ENCODE results near the gene APBB1IP.
"Not testable (repeated sequence)": the region's sequence is repeated elsewhere in the genome, so short reads cannot be mapped to it uniquely, and the experiment has no call there.

APBB1IP gene

DNA sequence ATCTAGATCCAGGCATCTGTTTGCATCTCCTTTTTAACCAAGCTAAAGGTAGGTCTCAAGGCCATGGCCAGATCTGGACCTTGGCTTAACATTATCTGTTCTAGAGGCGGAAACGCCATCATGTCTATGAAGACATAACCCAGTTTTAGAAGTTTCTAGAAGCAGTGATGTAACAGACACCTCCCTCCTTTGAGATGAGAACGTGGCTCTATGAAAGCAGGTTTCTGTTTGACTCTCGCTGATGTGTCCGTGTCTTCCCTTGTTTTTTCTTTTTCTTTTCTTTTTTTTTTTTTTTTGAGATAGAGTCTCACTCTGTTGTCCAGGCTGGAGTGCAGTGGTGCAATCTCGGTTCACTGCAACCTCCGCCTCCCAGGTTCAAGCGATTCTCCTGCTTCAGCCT lies 36.7 kb downstream of the APBB1IP start:
- in situ Hi-C loops (cut with MboI; ENCODE audit: low sequenced_read_pairs) = not testable (repeated sequence)

DNA sequence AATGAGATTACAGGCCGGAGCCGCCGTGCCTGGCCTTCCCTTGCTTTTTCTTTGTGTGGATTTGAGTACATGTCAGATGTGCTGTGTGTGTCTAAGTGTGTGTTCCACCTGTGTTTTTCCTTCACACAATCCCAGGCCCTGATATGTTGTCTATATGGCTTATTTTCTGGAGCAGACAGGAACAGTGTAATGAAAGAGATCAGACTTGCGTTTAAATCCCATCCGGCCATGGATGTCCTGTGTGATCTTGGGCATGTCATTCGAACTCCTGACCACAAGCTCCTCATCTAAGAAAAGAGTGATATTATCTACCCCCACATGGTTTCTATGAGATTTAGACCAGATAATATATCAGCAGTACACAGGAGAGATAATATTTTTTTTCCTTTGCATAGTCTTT lies 37.2 kb downstream of the APBB1IP start:
- in situ Hi-C loops (cut with MboI; ENCODE audit: low sequenced_read_pairs) = no loop called here

DNA sequence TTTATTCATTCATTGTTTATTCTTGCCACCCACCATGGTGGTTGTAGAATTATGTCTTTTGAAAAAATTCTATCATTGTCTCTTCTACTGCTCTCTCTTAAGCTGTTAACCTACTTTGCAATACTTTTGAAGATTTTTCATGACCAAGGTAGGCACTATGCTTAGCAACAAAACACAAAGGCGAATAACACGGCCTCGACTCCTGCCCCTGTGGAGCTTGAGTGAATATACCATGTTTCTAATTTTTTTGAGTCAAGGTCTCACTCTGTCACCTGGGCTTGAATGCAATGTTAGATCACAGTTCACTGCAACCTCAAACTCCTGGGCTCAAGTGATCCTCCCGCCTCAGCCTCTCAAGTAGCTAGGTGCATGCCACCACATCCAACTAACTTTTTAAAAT lies 39.4 kb downstream of the APBB1IP start:
- in situ Hi-C loops (cut with MboI; ENCODE audit: low sequenced_read_pairs) = no loop called here

DNA sequence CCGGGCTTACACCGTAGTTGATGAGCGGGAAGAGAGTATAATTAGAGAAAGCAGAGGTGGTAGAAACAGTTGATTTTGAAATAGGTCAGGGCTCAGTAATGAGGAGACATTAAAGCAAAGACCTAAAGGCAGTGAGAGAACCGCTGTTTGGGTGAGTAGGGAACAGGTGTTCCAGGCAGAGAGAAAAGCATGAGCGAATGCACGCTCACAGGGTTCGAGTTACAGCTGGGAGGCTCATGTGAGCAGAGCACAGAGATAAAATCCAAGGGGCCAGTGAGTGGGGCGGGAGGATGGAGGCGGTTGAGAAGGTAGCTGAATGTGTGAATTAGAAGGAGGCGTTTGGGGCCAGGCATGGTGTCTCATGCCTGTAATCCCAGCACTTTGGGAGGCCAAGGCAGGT lies 39.9 kb downstream of the APBB1IP start:
- in situ Hi-C loops (cut with MboI; ENCODE audit: low sequenced_read_pairs) = no loop called here

DNA sequence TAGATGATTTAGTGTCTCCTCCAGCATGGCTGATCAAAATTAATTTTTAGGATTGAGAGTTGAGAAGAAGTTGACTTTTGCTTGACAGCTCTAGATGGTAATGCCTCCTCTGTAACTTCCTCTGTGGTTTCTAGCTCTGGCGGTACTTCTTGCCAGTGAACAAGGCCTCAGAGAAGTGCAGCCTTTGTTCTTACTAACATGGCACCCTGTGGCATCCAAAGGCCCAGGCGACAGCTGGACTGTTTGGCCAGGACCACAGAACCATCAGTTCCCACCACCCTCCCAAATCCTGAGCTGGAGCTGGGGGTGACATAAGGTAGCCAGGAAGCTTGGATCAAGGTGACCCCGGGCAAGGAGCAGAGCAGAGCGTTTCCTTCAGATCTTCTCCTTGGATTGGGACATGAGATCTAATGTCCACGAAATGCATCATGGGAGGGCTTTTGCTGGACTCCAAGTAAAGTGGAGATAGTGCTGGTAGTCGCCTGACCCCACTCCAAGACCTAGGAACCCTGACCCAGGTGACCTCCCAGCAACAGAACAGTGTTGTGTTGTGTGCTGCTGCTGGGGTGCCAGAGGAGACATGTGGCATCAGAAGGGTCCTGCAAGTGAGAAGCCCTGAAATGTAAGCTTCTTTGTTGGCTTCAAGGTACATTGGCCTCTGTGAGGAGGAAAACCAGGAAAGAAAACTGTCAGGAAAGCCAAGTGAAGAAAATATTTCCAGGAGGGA lies 41.8 kb downstream of the APBB1IP start:
- in situ Hi-C loops (cut with MboI; ENCODE audit: low sequenced_read_pairs) = no loop called here

DNA sequence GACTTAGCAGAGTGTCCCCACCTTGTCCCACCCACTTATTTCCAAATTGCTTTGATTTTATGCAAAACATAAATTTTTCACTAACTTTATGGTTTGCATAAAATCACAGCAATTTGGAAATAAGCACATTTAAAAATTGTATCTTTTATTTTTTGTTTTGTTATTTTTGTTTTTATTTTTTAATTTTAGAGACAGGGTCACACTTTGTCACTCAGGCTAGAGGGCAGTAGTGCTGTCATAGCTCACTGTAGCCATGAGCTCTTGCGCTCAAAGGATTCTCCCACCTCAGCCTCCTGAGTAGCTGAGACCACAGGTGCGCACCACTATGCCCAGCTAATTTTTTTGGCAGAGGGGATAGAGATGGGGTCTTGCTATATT lies 43.2 kb downstream of the APBB1IP start:
- in situ Hi-C loops (cut with MboI; ENCODE audit: low sequenced_read_pairs) = no loop called here

DNA sequence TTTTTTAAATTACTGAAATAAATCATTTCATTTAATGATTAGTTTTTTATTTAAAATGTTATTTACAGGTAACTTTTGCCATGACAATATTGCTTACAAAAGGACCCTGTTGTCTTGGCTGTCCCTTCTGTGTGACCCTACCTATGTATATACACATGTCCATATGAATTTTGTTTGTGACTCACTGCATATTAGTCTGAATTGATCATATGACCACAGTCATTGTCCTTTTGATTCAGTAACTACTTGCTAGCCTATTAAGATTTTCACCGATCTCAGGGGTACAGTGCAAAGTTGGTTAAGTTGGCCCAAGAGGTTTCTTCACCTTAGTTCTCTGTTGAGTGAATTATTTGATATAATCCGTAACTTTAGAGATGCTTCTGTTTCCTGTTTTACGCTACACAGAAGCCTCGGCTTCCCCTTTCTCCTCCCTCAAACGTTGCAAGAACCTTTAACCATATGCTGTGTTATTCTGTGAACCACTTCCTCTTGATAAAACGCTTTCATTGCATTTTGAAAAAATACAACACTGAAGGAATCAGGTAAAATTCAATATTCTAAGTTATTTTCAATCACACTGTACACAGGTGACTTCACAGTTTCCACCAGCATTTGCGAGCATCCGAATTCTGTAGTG lies 43.9 kb downstream of the APBB1IP start:
- in situ Hi-C loops (cut with MboI; ENCODE audit: low sequenced_read_pairs) = no loop called here

DNA sequence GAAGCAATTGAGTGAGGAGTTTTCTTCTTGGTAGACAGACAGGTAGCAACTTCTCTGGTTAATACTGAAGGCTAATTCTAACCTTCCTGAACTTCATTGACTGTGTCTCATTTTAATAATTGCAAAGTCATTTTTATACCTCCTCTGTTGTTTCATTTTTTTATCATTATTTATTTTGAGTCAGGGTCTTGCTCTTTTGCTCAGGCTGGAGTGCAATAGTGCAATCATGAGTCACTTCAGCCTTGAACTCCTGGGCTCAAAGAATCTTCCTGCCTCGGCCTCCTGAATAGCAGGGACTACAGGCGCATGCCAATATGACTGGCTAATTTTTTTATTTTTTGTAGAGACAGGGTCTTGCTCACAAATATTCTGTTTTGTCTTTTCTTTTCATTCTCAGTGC lies 45.4 kb downstream of the APBB1IP start:
- in situ Hi-C loops (cut with MboI; ENCODE audit: low sequenced_read_pairs) = no loop called here

DNA sequence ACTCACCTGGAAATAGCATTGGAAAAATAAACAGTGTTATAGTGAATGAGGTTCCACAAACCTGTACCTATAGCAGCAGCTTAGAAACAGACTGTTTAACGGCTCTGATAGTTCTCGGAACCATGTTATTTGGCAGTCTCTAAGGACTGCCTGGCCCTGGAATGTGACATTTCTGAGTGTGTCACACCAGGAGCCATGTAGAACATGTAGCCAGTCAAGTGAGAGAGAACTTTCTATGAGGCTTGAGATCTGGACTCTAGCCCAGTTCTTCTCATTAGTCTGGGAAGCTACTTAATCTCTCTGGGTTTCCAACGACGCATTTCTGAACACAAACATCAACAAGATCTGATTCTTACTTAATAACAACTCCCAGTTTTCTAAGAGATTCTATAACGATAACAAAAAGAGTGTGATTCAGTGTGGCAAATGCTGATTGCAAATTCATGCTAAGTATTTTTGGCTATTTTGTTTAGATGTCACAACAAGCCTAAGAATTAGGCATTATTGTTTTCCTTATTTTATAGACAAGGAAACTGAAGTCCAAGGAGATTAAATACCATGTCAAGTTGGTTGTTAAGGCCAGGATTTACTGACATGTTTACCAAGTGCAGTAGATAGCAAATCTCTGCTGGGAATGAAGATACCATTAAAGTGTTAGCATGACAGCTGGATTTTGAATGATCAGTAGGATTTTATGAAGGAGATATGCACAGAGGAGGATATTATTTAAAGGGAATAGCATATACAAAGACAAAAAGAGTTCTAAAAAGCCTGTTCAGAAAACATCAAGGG lies 47.2 kb downstream of the APBB1IP start:
- in situ Hi-C loops (cut with MboI; ENCODE audit: low sequenced_read_pairs) = no loop called here

DNA sequence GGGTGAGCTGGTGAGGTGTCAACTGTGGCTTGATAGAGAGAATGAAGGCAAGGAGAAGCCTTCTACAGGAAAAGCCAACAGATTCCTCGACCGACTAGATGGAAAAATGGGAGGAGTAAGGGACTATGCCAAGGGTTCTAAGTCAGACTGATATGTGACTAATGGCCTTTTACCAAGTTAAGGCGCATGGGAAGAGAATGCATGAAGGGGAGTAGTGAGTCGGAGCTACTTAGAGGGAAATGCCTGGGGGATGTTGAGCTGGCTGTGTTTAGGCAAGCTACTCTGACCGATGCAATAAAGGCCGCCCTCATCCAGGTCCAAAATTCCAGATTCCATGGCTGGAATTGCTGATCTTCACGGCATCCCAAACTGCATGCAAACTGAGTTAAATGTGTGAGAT lies 48.2 kb downstream of the APBB1IP start:
- in situ Hi-C loops (cut with MboI; ENCODE audit: low sequenced_read_pairs) = no loop called here

DNA sequence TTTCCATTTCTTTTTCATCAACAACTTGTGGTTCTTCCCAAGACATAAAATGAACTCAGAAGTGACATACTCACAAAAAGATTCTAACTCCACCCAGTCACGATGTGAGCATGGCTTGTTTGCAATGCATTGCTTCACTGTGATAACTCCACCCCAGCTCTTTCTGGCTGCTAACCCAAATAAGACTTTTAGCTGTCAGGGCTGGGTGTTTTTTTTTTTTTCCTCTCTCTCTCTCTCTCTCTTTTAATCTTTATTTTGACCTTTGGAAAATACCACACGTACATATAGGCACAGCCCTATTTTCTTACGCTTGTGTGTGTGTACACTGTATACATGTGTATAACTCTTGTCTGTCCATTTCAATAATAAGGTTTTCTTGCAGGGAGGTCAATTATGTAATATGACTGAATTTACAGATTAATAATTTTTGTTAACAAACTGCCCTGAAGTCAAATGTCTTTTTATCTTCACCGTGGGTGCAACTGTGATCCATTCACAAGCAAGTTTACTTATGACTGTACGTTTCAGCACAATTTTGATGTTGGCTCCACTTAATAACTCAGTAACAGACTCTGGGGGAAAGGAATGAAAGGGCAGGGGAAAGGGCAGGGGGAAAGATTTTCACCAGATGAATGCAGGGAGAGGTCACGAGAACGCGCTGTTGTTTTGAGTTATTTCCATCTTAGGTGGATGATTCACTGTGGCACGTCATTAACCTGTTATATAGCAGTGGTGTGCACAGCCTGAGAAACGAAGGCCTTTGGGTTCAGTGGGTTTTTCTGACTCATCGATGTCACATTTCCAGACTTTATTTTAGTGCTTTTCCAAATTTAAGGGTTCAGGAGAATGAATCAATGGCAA lies 49.1 kb downstream of the APBB1IP start:
- in situ Hi-C loops (cut with MboI; ENCODE audit: low sequenced_read_pairs) = no loop called here

DNA sequence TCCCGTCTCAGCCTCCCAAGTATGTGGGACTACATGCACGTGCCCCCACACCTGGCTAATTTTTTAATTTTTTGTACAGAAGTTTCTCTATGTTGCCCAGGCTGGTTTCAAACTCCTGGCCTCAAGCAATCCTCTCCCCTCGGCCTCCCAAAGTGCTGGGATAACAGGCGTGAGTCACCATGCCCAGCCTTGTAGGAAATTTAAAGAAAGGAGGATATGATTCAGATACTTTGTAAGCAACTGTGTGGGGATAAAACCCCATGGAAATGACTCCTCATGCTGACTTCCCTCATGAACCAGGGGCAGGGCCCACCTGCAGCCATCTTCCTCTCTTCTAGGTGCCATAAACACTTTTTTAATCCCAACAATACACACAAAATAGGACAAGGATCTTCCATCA lies 50.2 kb downstream of the APBB1IP start:
- in situ Hi-C loops (cut with MboI; ENCODE audit: low sequenced_read_pairs) = no loop called here

DNA sequence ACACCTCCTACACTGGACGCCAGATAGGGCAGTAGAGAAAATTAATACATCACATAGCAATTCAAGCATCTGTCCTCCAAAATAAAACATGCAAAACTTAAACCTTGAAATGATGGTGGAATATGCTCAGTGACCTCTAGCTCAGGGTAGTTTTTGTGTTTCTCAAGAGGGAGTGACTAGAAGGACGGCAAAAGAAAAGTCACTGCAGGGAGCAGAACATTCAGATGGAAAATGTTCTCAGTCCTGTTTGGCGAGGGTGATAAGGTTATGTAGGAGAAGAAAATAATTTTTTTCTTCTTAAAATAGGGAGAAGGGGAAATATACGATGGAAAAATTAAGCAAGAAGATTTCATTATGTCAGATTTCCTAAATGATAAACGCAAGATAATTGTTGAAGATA lies 50.9 kb downstream of the APBB1IP start:
- in situ Hi-C loops (cut with MboI; ENCODE audit: low sequenced_read_pairs) = no loop called here

DNA sequence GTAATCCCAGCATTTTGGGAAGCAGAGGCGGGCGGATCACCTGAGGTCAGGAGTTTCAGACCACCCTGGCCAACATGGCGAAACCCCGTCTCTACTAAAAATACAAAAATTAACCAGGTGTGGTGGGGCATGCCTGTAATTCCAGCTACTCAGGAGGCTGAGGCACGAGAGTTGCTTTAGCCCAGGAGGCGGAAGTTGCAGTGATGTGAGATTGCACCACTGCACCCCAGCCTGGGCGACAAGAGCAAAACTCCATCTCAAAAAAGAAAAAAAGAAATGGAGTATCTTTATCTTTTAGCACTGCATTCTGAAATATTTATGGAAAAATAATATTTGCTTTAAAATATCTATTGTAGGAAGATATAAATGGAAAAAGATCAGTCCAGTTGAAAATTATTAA lies 52.2 kb downstream of the APBB1IP start:
- in situ Hi-C loops (cut with MboI; ENCODE audit: low sequenced_read_pairs) = not testable (repeated sequence)

DNA sequence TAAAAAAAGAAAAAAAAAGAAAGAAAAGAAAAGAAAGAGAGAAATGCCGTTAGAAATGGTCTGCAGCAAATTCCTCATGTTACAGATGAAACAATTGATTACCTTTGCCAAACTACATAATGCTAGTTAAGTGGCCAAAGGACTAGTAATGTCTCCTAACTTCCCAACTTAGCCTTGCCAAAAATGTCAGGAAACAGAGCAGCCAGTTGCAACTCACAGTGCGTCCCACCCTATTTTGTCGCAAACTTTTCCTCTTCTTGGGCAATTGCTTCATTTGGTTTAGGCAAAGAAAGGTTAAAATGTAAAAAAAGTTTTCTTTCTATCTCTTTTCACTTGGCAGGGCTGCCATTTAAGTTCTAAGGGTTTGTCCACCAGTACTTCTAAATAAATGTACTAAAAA lies 53.1 kb downstream of the APBB1IP start:
- in situ Hi-C loops (cut with MboI; ENCODE audit: low sequenced_read_pairs) = no loop called here

DNA sequence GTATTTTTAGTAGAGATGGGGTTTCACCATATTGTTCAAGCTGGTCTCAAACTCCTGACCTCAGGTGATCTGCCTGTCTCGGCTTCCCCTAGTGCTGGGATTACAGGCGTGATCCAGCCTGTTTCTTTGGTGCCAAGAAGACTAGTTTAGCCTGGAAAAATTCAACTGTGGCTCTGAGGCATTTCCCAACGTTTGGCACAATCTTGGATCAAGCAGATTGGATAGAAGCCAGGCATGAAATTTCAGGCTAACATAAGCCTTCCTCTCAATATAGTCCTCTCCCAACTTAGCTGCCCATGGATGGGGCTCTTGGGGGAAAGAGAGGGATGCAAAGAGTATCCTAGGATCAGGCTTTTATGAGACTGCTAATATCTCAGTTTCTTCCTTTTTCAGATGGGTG lies 53.8 kb downstream of the APBB1IP start:
- in situ Hi-C loops (cut with MboI; ENCODE audit: low sequenced_read_pairs) = no loop called here

DNA sequence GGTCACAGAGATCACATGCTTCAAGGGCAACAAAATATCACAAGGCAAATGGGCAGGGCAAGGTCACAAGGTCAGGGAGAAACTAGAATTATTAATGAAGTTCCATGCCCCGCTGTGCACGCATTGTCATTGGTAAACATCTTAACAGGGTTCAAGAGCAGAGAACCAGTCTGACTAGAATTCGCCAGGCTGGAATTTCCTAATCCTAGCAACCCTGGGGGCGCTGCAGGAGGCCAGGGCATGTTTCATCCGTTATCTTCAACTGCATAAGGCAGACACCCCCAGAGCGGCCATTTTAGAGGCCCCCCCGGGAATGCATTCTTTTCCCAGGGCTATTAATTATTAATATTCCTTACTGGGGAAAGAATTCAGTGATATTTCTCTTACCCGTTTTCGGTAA lies 54.6 kb downstream of the APBB1IP start:
- in situ Hi-C loops (cut with MboI; ENCODE audit: low sequenced_read_pairs) = not testable (repeated sequence)

DNA sequence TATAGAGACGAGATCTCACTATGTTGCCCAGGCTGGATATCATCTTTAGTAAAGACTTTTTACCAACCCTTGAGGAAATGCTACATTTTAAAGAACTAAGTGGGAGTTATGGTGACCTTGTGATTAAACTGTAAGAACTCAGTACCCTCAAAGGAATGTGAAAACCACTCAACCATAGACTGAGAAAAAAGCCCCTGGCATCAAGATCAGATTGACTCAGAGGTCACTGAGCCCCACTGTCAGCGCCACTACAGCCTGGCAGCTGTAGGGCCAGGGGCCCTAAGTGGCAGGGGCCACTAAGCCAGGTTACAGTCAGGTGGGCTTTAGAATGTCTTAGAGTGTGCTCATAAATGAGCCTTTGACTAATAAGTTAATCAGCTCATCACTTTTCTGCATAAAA lies 55.9 kb downstream of the APBB1IP start:
- in situ Hi-C loops (cut with MboI; ENCODE audit: low sequenced_read_pairs) = no loop called here

DNA sequence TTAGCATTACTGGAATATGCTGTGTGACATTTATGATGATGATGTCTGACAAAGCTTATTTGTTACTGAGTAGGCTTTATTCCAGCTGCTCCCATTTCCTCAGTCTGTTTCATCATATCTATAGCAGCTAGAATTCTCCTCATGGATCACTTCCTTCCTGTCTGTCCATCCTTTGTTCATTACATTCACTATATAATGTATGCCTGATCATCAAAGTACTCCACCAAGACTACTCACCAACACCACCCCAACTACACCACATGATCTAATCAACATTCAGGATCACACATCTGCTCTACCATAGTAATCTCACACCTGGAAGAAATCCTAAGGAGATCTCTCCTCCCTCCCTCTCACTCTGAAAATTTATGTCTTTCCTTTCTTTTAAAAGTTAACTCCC lies 61.3 kb downstream of the APBB1IP start:
- in situ Hi-C loops (cut with MboI; ENCODE audit: low sequenced_read_pairs) = no loop called here

DNA sequence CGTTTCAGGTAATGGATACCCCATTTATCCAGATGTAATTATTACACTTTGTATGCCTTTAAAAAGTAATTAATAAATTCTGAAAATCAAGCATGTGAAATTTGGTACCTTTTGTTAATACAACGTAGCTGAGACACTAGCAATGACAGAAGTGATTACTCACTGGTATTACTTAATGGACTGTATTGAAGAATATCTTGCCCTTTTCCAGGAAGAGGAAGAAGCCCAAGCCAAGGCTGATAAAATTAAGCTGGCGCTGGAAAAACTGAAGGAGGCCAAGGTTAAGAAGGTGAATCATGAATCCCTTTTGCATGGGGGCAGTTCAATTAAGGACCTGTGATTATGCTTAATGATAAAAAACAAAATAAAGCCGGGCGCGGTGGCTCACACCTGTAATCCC lies 64.8 kb downstream of the APBB1IP start:
- in situ Hi-C loops (cut with MboI; ENCODE audit: low sequenced_read_pairs) = no loop called here

DNA sequence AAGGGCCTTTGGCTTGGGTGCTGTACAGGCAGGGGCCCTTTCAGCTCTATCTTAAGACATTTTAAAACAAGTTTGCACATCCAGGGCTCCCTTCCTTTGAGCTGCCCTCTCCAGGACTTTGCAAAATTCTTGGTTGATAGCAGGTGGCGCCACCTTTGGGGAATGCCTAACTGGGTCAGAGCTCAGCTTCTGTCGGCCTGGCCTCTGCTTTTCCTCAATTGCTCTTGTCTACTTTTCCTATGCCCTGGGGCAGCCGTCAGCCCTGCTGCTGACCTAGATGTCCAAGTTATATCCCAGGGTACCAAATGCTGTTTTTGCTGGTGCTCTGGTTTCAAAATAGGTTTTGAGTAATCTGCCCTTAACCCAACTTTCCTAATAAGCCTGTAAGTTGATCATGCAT lies 65.8 kb downstream of the APBB1IP start:
- in situ Hi-C loops (cut with MboI; ENCODE audit: low sequenced_read_pairs) = no loop called here
